Measurements from ENCODE around the gene CHODL.

DNA sequence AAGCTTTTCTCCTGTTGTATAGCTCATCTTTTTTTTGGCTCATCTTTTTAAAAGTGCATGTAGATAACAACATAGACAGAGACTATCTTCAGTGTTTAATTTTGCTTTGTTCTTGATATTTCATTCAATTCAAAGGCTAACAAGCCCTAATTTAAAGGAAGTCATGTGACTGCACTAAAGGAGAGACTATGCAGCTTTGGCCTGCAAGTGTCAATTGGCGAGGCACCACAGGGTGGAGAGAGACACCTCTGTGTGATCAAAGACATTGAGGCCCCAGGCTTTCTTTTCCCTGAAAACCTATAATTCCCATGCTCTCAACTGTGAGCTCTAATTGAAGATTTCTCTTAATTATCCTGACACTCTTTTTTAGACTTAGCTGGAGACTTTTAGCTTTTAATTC, 53.6 kb downstream of the CHODL start:
- TF ChIP-seq, protein P1, sequence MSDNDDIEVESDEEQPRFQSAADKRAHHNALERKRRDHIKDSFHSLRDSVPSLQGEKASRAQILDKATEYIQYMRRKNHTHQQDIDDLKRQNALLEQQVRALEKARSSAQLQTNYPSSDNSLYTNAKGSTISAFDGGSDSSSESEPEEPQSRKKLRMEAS (IDR thresholded peaks at IDR 0.05; ENCODE audit: insufficient read depth, insufficient read length): no peak
- TF ChIP-seq, protein P2, sequence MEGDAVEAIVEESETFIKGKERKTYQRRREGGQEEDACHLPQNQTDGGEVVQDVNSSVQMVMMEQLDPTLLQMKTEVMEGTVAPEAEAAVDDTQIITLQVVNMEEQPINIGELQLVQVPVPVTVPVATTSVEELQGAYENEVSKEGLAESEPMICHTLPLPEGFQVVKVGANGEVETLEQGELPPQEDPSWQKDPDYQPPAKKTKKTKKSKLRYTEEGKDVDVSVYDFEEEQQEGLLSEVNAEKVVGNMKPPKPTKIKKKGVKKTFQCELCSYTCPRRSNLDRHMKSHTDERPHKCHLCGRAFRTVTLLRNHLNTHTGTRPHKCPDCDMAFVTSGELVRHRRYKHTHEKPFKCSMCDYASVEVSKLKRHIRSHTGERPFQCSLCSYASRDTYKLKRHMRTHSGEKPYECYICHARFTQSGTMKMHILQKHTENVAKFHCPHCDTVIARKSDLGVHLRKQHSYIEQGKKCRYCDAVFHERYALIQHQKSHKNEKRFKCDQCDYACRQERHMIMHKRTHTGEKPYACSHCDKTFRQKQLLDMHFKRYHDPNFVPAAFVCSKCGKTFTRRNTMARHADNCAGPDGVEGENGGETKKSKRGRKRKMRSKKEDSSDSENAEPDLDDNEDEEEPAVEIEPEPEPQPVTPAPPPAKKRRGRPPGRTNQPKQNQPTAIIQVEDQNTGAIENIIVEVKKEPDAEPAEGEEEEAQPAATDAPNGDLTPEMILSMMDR (IDR thresholded peaks at IDR 0.05; ENCODE audit: extremely low read depth in 1 of 2, insufficient read depth in 1 of 2, low read depth in 1 of 2, low read length in 2 of 2): no peak
- TF ChIP-seq FOS (IDR thresholded peaks at IDR 0.05; ENCODE audit: borderline replicate concordance, insufficient read depth, low read length) (no peak), POLR2AphosphoS5 (IDR thresholded peaks at IDR 0.05; ENCODE audit: insufficient read depth, low read depth, low read length) (no peak), POLR2A (IDR thresholded peaks at IDR 0.05; ENCODE audit: low read depth, low read length) (no peak)
